ENCODE results near the gene MS4A14.
A peak's percentile ranks its signal among the peaks of the same experiment; 100 is the strongest.

The MS4A14 gene

DNA sequence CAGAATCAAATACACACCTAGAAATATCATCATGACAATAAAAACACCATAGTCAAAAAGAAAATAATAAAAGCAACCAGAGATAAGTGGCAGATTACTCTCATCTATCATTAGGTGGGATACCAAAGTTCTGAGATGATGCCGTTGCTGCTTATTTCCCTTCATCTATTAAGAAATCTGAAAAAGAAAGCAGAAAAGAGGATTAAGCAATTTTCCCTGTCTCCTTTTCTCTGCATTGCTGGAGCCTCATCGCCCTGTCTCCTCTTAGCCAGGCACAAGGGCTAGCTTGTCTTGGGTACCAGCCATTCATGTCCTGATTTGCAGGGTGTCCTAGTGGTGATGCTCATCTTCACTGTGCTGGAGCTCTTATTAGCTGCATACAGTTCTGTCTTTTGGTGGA lies 3.9 kb upstream of the MS4A14 start:
- DNase-seq (ENCODE audit: extremely low read depth, insufficient read length) = no peak
- no peaks in the 10 kb centered on the region for H3K27me3 ChIP-seq (replicated peaks; ENCODE audit: control insufficient read depth, insufficient read depth, low read length)
- H3K4me3 ChIP-seq (replicated peaks; ENCODE audit: low read depth, low read length) = no peak overlapping the region
- H3K36me3 ChIP-seq (ENCODE audit: control insufficient read depth, insufficient read depth, low read length) = no peaks in the 10 kb centered on the region
- no peak for TF ChIP-seq CTCF (IDR thresholded peaks at IDR 0.05; ENCODE audit: insufficient read depth, low read length, poor library complexity, severe bottlenecking)

GRCh38 chr11:60393016-60393415 lies 3.2 kb upstream of the MS4A14 start:
- no peak for DNase-seq (ENCODE audit: extremely low read depth, insufficient read length)
- no peaks in the 10 kb centered on the region for H3K36me3 ChIP-seq (ENCODE audit: control insufficient read depth, insufficient read depth, low read length)
- H3K27me3 ChIP-seq (replicated peaks; ENCODE audit: control insufficient read depth, insufficient read depth, low read length) = no peaks in the 10 kb centered on the region
- no peak overlapping the region for H3K4me3 ChIP-seq (replicated peaks; ENCODE audit: low read depth, low read length)
- no peak for TF ChIP-seq CTCF (IDR thresholded peaks at IDR 0.05; ENCODE audit: insufficient read depth, low read length, poor library complexity, severe bottlenecking)

- H3K4me3 ChIP-seq (replicated peaks; ENCODE audit: low read depth, low read length) = no peak overlapping the region
- H3K27me3 ChIP-seq (replicated peaks; ENCODE audit: control insufficient read depth, insufficient read depth, low read length) = no peaks in the 10 kb centered on the region
- H3K36me3 ChIP-seq (ENCODE audit: control insufficient read depth, insufficient read depth, low read length) = no peaks in the 10 kb centered on the region
- DNase-seq (ENCODE audit: extremely low read depth, insufficient read length) = no peak
- no peak for TF ChIP-seq CTCF (IDR thresholded peaks at IDR 0.05; ENCODE audit: insufficient read depth, low read length, poor library complexity, severe bottlenecking)
Observed at GRCh38 chr11:60394666-60395380, 1.4 kb upstream of the MS4A14 start.

- H3K36me3 ChIP-seq (ENCODE audit: control insufficient read depth, insufficient read depth, low read length) = no peaks in the 10 kb centered on the region
- no peak for TF ChIP-seq CTCF (IDR thresholded peaks at IDR 0.05; ENCODE audit: insufficient read depth, low read length, poor library complexity, severe bottlenecking)
- H3K4me3 ChIP-seq (replicated peaks; ENCODE audit: low read depth, low read length) = no peak overlapping the region
- DNase-seq (ENCODE audit: extremely low read depth, insufficient read length) = peak; percentile 59
- no peaks in the 10 kb centered on the region for H3K27me3 ChIP-seq (replicated peaks; ENCODE audit: control insufficient read depth, insufficient read depth, low read length)
Observed at GRCh38 chr11:60396799-60397198, 540 bp downstream of the MS4A14 start.

GRCh38 chr11:60420015-60420414 lies 23.8 kb downstream of the MS4A14 start:
- no peak for DNase-seq (ENCODE audit: extremely low read depth, insufficient read length)
- Histone ChIP-seq H3K27me3 (replicated peaks; ENCODE audit: control insufficient read depth, insufficient read depth, low read length) (no peaks in the 10 kb centered on the region), H3K4me3 (replicated peaks; ENCODE audit: low read depth, low read length) (no peak overlapping the region), H3K36me3 (ENCODE audit: control insufficient read depth, insufficient read depth, low read length) (no peaks in the 10 kb centered on the region)
- no peak for TF ChIP-seq CTCF (IDR thresholded peaks at IDR 0.05; ENCODE audit: insufficient read depth, low read length, poor library complexity, severe bottlenecking)

GRCh38 chr11:60422609-60423008 lies 26.4 kb downstream of the MS4A14 start:
- Histone ChIP-seq H3K4me3 (replicated peaks; ENCODE audit: low read depth, low read length) (no peak overlapping the region), H3K36me3 (ENCODE audit: control insufficient read depth, insufficient read depth, low read length) (no peaks in the 10 kb centered on the region), H3K27me3 (replicated peaks; ENCODE audit: control insufficient read depth, insufficient read depth, low read length) (no peaks in the 10 kb centered on the region)
- TF ChIP-seq CTCF (IDR thresholded peaks at IDR 0.05; ENCODE audit: insufficient read depth, low read length, poor library complexity, severe bottlenecking) = no peak
- no peak for DNase-seq (ENCODE audit: extremely low read depth, insufficient read length)

All from GM06990 (cell line).